ENCODE measurements around the gene GRPEL2. TPM values are rescaled to one million over a fixed set of nuclear protein-coding genes. Genes with fewer than 3 reads are reported as not detected.
A peak's percentile ranks its signal among the peaks of the same experiment; 100 is the strongest.

Gene GRPEL2
- total and polyA plus RNA-seq, 7 donors, result 2.5 to 16.3 (median 8.8) TPM

- no peaks in the 10 kb centered on the region for H3K9me3 ChIP-seq
- DNase-seq, result peak; percentile 74
- H3K4me3 ChIP-seq, result peak overlapping the region in 3 of 4 donors; percentile 5 to 34 (median 16)
- TF ChIP-seq EP300 (IDR thresholded peaks at IDR 0.05), result no peak
- TF ChIP-seq POLR2AphosphoS5 (IDR thresholded peaks at IDR 0.05), result peak in 1 of 4 donors; percentile 34
- no peaks in the 10 kb centered on the region for H3K27me3 ChIP-seq
- WGBS, 2 donors, result 72 to 80% methylated on average over 5 of the region's 5 CpGs
- peak overlapping the region; percentile 93 to 99 (median 98) for H3K27ac ChIP-seq
- H3K36me3 ChIP-seq, result no peaks in the 10 kb centered on the region
- intact Hi-C loops (cut with DNase I), result no loop called here
- peaks cover 0 to 97% (median 87%) of the 10 kb centered on the region in 4 donors for H3K4me1 ChIP-seq
Measured at GRCh38 chr5:149386166-149386565, 40.9 kb downstream of the GRPEL2 start.

- 77 to 78% methylated on average over 9 of the region's 9 CpGs for WGBS, 2 donors
- H3K27ac ChIP-seq, result peak overlapping the region; percentile 93 to 99 (median 98)
- no peaks in the 10 kb centered on the region for H3K27me3 ChIP-seq
- DNase-seq, result peak; percentile 83
- peaks cover 0 to 99% (median 88%) of the 10 kb centered on the region in 4 donors for H3K4me1 ChIP-seq
- intact Hi-C loops (cut with DNase I), result no loop called here
- no peaks in the 10 kb centered on the region for H3K36me3 ChIP-seq
- H3K4me3 ChIP-seq, result peak overlapping the region in 1 of 4 donors; percentile 34
- no peaks in the 10 kb centered on the region for H3K9me3 ChIP-seq
- TF ChIP-seq POLR2AphosphoS5 (IDR thresholded peaks at IDR 0.05), result peak in 3 of 4 donors; percentile 41 to 61 (median 46)
- TF ChIP-seq CTCF (IDR thresholded peaks at IDR 0.05), result no peak
- TF ChIP-seq EP300 (IDR thresholded peaks at IDR 0.05), result peak; percentile 13 to 60 (median 42)
- no peak for TF ChIP-seq POLR2A (IDR thresholded peaks at IDR 0.05)
Measured at GRCh38 chr5:149387081-149387631, 41.9 kb downstream of the GRPEL2 start.

GRCh38 chr5:149387982-149388381 lies 42.7 kb downstream of the GRPEL2 start:
- Histone ChIP-seq H3K4me3 (no peak overlapping the region), H3K36me3 (no peaks in the 10 kb centered on the region), H3K27me3 (no peaks in the 10 kb centered on the region), H3K27ac (peak overlapping the region; percentile 93 to 99 (median 98)), H3K4me1 (peaks cover 0 to 99% (median 87%) of the 10 kb centered on the region in 4 donors), H3K9me3 (no peaks in the 10 kb centered on the region)
- TF ChIP-seq POLR2AphosphoS5 (IDR thresholded peaks at IDR 0.05) (peak in 1 of 4 donors; percentile 17), EP300 (IDR thresholded peaks at IDR 0.05) (peak in 1 of 4 donors; percentile 24), CTCF (IDR thresholded peaks at IDR 0.05) (no peak), POLR2A (IDR thresholded peaks at IDR 0.05) (no peak)
- peak; percentile 70 for DNase-seq
- intact Hi-C loops (cut with DNase I), result no loop called here
- WGBS, 2 donors, result 65 to 80% methylated on average over 1 of the region's 1 CpG

GRCh38 chr5:149388498-149389190 lies 43.3 kb downstream of the GRPEL2 start:
- Histone ChIP-seq H3K36me3 (no peaks in the 10 kb centered on the region), H3K27me3 (no peaks in the 10 kb centered on the region), H3K4me1 (peaks cover 0 to 94% (median 84%) of the 10 kb centered on the region in 4 donors), H3K4me3 (no peak overlapping the region), H3K27ac (peak overlapping the region; percentile 93 to 99 (median 98)), H3K9me3 (no peaks in the 10 kb centered on the region)
- WGBS, 2 donors, result 78 to 90% methylated on average over 7 of the region's 7 CpGs
- TF ChIP-seq POLR2AphosphoS5 (IDR thresholded peaks at IDR 0.05) (peak; percentile 61 to 83 (median 62)), POLR2A (IDR thresholded peaks at IDR 0.05) (no peak), CTCF (IDR thresholded peaks at IDR 0.05) (no peak), EP300 (IDR thresholded peaks at IDR 0.05) (peak; percentile 70 to 97 (median 90))
- intact Hi-C loops (cut with DNase I), result loop anchor here (1.0 kb wide), 1 partner anchor 18 kb away; no protein-coding TSS in a partner anchor
- DNase-seq, result peak; percentile 54

All from sigmoid colon (tissue), 7 donors.